Activated naive CD4-positive, alpha-beta T cell treated with anti-CD3 and anti-CD28 coated beads, Interleukin-2, amount 50 U/mL, for 24 hours (primary cell): ENCODE data around the gene SETD2.
"Not testable (repeated sequence)": the region's sequence is repeated elsewhere in the genome, so short reads cannot be mapped to it uniquely, and the experiment has no call there.

Experiments used
- H3K27ac Mint-ChIP-seq: one replicate; pipeline ENCODE4 v1.8.0; 2021; ENCODE audit warnings: mild to moderate bottlenecking, mixed read lengths
- H3K27me3 Mint-ChIP-seq: one replicate; pipeline ENCODE4 v1.8.0; 2021; ENCODE audit warnings: mixed read lengths
- H3K36me3 Mint-ChIP-seq: one replicate; pipeline ENCODE4 v1.8.0; 2021; ENCODE audit warnings: mixed read lengths
- H3K4me1 Mint-ChIP-seq: one replicate; pipeline ENCODE4 v1.8.0; 2021; ENCODE audit warnings: mixed read lengths
- H3K4me3 Mint-ChIP-seq: one replicate; pipeline ENCODE4 v1.8.0; 2021; ENCODE audit warnings: mild to moderate bottlenecking, mixed read lengths
- H3K9me3 Mint-ChIP-seq: one replicate; pipeline ENCODE4 v1.8.0; 2021; ENCODE audit warnings: mixed read lengths

The SETD2 gene

GRCh38 chr3:47164007-47164881 is at the start of gene SETD2:
TSS of gene SETD2 (minus strand) at chr3:47164113. CDS start at chr3:47163924, 189 bp downstream.
- H3K4me3 Mint-ChIP-seq = peak within 1 kb of the TSS; percentile 99
- peaks cover 56% of the 10 kb centered on the region for H3K4me1 Mint-ChIP-seq
- H3K27ac Mint-ChIP-seq = peak within 1 kb of the TSS; percentile 100
- H3K9me3 Mint-ChIP-seq = no peaks in the 10 kb centered on the region
- H3K27me3 Mint-ChIP-seq = no peaks in the 10 kb centered on the region
- H3K36me3 Mint-ChIP-seq = peaks cover 9% of the 10 kb centered on the region

GRCh38 chr3:47210863-47211405 is 47.0 kb upstream of the SETD2 start:
- H3K36me3 Mint-ChIP-seq = no peaks in the 10 kb centered on the region
- no peak overlapping the region for H3K27ac Mint-ChIP-seq
- H3K4me1 Mint-ChIP-seq = no peaks in the 10 kb centered on the region
- H3K27me3 Mint-ChIP-seq = no peaks in the 10 kb centered on the region
- H3K4me3 Mint-ChIP-seq = no peak overlapping the region
- H3K9me3 Mint-ChIP-seq = no peaks in the 10 kb centered on the region

- not testable (repeated sequence) for H3K4me1 Mint-ChIP-seq, H3K27ac Mint-ChIP-seq, H3K27me3 Mint-ChIP-seq, H3K36me3 Mint-ChIP-seq, H3K9me3 Mint-ChIP-seq, H3K4me3 Mint-ChIP-seq
Observed at GRCh38 chr3:47206022-47206421, 42.1 kb upstream of the SETD2 start.

- Mint-ChIP-seq H3K36me3 (no peaks in the 10 kb centered on the region), H3K27me3 (no peaks in the 10 kb centered on the region), H3K4me3 (no peak overlapping the region), H3K27ac (no peak overlapping the region), H3K4me1 (no peaks in the 10 kb centered on the region), H3K9me3 (no peaks in the 10 kb centered on the region)
Observed at GRCh38 chr3:47204875-47205274, 41.0 kb upstream of the SETD2 start.

- H3K27me3 Mint-ChIP-seq = no peaks in the 10 kb centered on the region
- no peak overlapping the region for H3K27ac Mint-ChIP-seq
- no peaks in the 10 kb centered on the region for H3K36me3 Mint-ChIP-seq
- H3K4me1 Mint-ChIP-seq = no peaks in the 10 kb centered on the region
- no peak overlapping the region for H3K4me3 Mint-ChIP-seq
- no peaks in the 10 kb centered on the region for H3K9me3 Mint-ChIP-seq
Observed at GRCh38 chr3:47202542-47202941, 38.6 kb upstream of the SETD2 start.

- no peak overlapping the region for H3K27ac Mint-ChIP-seq
- H3K4me3 Mint-ChIP-seq = no peak overlapping the region
- H3K9me3 Mint-ChIP-seq = no peaks in the 10 kb centered on the region
- H3K4me1 Mint-ChIP-seq = no peaks in the 10 kb centered on the region
- peaks cover 6% of the 10 kb centered on the region for H3K36me3 Mint-ChIP-seq
- H3K27me3 Mint-ChIP-seq = no peaks in the 10 kb centered on the region
Observed at GRCh38 chr3:47197287-47197686, 33.4 kb upstream of the SETD2 start.

- Mint-ChIP-seq H3K4me3 (no peak overlapping the region), H3K9me3 (no peaks in the 10 kb centered on the region), H3K4me1 (no peaks in the 10 kb centered on the region), H3K27me3 (no peaks in the 10 kb centered on the region), H3K36me3 (peaks cover 6% of the 10 kb centered on the region), H3K27ac (no peak overlapping the region)
Observed at GRCh38 chr3:47194994-47195393, 31.1 kb upstream of the SETD2 start.

- H3K27me3 Mint-ChIP-seq = no peaks in the 10 kb centered on the region
- H3K4me1 Mint-ChIP-seq = no peaks in the 10 kb centered on the region
- no peak overlapping the region for H3K27ac Mint-ChIP-seq
- no peak overlapping the region for H3K4me3 Mint-ChIP-seq
- peaks cover 6% of the 10 kb centered on the region for H3K36me3 Mint-ChIP-seq
- no peaks in the 10 kb centered on the region for H3K9me3 Mint-ChIP-seq
Observed at GRCh38 chr3:47193871-47194859, 30.3 kb upstream of the SETD2 start.

- Mint-ChIP-seq H3K4me3 (no peak overlapping the region), H3K36me3 (no peaks in the 10 kb centered on the region)
Observed at GRCh38 chr3:47186285-47186684, 22.4 kb upstream of the SETD2 start.

GRCh38 chr3:47181685-47182084 is 17.8 kb upstream of the SETD2 start:
- not testable (repeated sequence) for H3K27ac Mint-ChIP-seq

More at GRCh38 chr3:47186285-47186684, 22.4 kb upstream of the SETD2 start:
- no peak overlapping the region for H3K27ac Mint-ChIP-seq
- no peaks in the 10 kb centered on the region for H3K4me1 Mint-ChIP-seq
- H3K27me3 Mint-ChIP-seq = no peaks in the 10 kb centered on the region
- H3K9me3 Mint-ChIP-seq = no peaks in the 10 kb centered on the region

GRCh38 chr3:47180011-47180410 is 16.1 kb upstream of the SETD2 start:
- H3K4me3 Mint-ChIP-seq, H3K9me3 Mint-ChIP-seq, H3K36me3 Mint-ChIP-seq, H3K27me3 Mint-ChIP-seq, H3K27ac Mint-ChIP-seq, H3K4me1 Mint-ChIP-seq: not testable (repeated sequence)

More at GRCh38 chr3:47181685-47182084, 17.8 kb upstream of the SETD2 start:
- not testable (repeated sequence) for H3K4me1 Mint-ChIP-seq, H3K27me3 Mint-ChIP-seq, H3K9me3 Mint-ChIP-seq, H3K4me3 Mint-ChIP-seq, H3K36me3 Mint-ChIP-seq

GRCh38 chr3:47176582-47176981 is 12.7 kb upstream of the SETD2 start:
- no peaks in the 10 kb centered on the region for H3K27me3 Mint-ChIP-seq
- no peak overlapping the region for H3K27ac Mint-ChIP-seq
- H3K4me3 Mint-ChIP-seq = no peak overlapping the region
- H3K36me3 Mint-ChIP-seq = peaks cover 2% of the 10 kb centered on the region
- H3K9me3 Mint-ChIP-seq = no peaks in the 10 kb centered on the region
- no peaks in the 10 kb centered on the region for H3K4me1 Mint-ChIP-seq

- H3K27ac Mint-ChIP-seq = peak overlapping the region; percentile 98
- H3K36me3 Mint-ChIP-seq = peaks cover 9% of the 10 kb centered on the region
- H3K4me3 Mint-ChIP-seq = peak overlapping the region; percentile 99
- no peaks in the 10 kb centered on the region for H3K9me3 Mint-ChIP-seq
- no peaks in the 10 kb centered on the region for H3K27me3 Mint-ChIP-seq
- H3K4me1 Mint-ChIP-seq = peaks cover 62% of the 10 kb centered on the region
Observed at GRCh38 chr3:47163169-47164006, 525 bp downstream of the SETD2 start.

GRCh38 chr3:47162697-47163168 is 1.2 kb downstream of the SETD2 start:
- no peaks in the 10 kb centered on the region for H3K9me3 Mint-ChIP-seq
- H3K4me3 Mint-ChIP-seq = peak overlapping the region; percentile 98
- H3K27me3 Mint-ChIP-seq = no peaks in the 10 kb centered on the region
- peaks cover 68% of the 10 kb centered on the region for H3K4me1 Mint-ChIP-seq
- H3K36me3 Mint-ChIP-seq = peaks cover 9% of the 10 kb centered on the region
- H3K27ac Mint-ChIP-seq = peak overlapping the region; percentile 98
